ENCODE data around the gene WDR76.

DNA sequence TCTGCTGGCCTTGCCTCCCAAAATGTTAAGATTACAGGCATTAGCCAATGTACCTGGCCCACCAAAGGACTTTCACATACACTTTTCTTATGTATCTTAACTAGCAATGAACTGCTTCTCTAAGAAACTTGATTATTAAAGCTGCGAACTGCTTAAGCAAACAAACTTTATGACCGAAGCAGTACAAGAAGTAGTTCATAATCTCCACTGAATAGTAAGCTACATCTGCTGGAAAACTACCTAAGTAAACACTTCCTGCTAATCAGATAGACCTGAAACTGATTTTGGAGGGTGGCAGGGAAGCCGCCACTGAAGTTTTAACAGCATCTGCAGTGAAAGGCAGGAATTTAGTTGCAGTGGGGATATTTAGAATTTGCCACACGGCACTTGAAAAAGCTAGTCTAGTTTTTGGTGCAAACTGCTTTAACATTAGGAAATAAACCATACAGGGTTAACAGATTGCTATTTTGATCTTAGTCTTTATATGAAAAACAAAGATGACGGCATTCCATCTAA, 18.3 kb upstream of the WDR76 start:
- TF ChIP-seq, protein P1, sequence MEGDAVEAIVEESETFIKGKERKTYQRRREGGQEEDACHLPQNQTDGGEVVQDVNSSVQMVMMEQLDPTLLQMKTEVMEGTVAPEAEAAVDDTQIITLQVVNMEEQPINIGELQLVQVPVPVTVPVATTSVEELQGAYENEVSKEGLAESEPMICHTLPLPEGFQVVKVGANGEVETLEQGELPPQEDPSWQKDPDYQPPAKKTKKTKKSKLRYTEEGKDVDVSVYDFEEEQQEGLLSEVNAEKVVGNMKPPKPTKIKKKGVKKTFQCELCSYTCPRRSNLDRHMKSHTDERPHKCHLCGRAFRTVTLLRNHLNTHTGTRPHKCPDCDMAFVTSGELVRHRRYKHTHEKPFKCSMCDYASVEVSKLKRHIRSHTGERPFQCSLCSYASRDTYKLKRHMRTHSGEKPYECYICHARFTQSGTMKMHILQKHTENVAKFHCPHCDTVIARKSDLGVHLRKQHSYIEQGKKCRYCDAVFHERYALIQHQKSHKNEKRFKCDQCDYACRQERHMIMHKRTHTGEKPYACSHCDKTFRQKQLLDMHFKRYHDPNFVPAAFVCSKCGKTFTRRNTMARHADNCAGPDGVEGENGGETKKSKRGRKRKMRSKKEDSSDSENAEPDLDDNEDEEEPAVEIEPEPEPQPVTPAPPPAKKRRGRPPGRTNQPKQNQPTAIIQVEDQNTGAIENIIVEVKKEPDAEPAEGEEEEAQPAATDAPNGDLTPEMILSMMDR (IDR thresholded peaks at IDR 0.05 in 8 of 11, conservative IDR thresholded peaks at IDR 0.05 in 3 of 11), result no peak
- TF ChIP-seq POLR2A (IDR thresholded peaks at IDR 0.05) (no peak), POLR2AphosphoS5 (IDR thresholded peaks at IDR 0.05) (no peak)

All from spleen (tissue), 7 donors.